Stimulated activated CD4-positive, alpha-beta T cell treated with anti-CD3 and anti-CD28 coated beads, Interleukin-2, amount 100 ng/mL, for 24 hours (primary cell): ENCODE results near the gene NACAD.

Experiments used
- DNase-seq, 2 donors: peaks; one replicate each; pipeline ENCODE4 v3.0.0-alpha.2; 2020

The NACAD gene

GRCh38 chr7:45073031-45073785 lies 15.6 kb downstream of the NACAD start:
- DNase-seq, result no peak

DNA sequence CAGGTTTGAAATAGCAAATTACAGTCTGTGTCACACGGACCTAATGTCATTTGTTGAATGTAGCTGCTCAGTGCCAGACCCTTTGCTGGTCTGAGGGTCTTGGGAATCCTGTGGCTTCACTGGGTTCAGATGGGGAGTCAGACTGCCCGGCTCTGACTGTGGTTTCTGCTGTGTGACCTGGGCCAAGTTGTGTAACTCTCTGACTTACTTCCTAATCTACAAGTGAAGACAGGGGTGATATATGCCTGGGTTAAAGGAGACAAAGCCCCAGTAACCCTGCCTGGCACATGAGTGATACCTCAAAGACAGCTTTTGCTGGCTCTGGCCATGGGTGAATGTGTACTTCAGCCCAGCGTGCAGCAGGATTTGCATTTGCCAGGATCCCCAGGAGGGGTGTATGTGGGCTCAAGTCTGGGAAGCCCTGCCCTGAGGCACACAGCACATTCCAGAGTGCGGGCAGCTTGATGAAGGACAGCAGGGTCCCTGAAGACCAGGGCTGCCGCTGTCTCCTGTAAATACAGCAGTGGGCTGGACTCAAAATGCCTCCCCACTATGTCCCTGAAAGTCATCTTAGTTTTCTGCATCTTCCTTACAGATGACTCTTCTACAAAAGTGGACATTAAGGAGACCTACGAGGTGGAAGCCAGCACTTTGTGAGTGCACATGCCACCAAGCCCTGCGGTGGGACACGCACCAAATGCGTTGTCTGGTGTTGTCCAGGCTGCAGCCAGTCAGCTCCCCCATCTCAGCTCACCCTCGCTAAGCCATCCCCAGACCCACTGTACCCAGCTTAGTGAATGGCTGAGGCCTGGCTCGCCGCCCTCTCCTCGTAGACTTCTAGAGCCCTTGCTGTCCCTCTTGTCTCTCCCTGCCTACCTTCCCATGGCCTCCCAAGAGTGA lies 16.4 kb downstream of the NACAD start:
- DNase-seq, result no peak

DNA sequence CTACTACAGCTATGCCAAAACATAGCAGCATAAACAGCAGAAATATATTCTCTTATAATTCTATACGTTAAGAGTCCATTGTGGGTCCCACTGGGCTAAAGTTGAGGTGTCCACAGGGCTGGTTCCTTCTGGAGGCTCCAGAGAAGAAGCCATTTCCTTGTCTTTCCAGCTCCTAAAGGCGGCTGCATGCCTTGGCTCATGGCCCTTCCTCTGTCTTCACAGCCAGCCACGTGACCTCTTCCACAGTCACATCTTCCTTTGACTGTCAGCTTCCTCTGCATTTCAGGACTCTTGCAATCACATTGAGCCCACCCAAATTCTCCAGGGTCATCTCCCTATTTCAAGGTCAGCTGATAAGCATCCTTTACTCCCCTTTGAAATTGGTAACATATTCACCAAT lies 17.2 kb downstream of the NACAD start:
- DNase-seq, result no peak

GRCh38 chr7:45070254-45070642 lies 18.5 kb downstream of the NACAD start:
- no peak for DNase-seq

- no peak for DNase-seq
Observed at GRCh38 chr7:45069444-45070253, 19.1 kb downstream of the NACAD start.

GRCh38 chr7:45068236-45069023 lies 20.3 kb downstream of the NACAD start:
- DNase-seq, result no peak

DNA sequence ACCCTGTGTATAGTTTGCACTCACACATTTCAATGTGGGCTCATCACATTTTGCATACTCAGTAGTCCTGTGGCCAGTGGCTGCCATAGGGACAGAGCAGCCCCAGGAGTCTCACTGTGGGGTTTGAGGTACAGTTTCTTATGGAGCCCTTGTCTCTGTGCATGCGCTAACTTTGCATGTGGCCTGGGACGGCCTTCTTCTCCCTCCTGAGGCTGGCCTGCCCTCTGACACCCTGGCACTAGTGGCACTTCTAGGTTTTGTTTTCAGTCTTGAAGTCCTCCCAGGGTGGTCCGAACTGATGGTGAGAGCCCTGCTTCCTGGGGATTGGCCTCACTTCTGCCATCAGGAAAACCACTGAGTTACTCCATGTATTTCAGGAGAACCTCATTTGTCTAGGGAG lies 21.2 kb downstream of the NACAD start:
- DNase-seq, result no peak

GRCh38 chr7:45066409-45066808 lies 22.4 kb downstream of the NACAD start:
- no peak for DNase-seq

- DNase-seq, result no peak
Observed at GRCh38 chr7:45065031-45065995, 23.5 kb downstream of the NACAD start.

DNA sequence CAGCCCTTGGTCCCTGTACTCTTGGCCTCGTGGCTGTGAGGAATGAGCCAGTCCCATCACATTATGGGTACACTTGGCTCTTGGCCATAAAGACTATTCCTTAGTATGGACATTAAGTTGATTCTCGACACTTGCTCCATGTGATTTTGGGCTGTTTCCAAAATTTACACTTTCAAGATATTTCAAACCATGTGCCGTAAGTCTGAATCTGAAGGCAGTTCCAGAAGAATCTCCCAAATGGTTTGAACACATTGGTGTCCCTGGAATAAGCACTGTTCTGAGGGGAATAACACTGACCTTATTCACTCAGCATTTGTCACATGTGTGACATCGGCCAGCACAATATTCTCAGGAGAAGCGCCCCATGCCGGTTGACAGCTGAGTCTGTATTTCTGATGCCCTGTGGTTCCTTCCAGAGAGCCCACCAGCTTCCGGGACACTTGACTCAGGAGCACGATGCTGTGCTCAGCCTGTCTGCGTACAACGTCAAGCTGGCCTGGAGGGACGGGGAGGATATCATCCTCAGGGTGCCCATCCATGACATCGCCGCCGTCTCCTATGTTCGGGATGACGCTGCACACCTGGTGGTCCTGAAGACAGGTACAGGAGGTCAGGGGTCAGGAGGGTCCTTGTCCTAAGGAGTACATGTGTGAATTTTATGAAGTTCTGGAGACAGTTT lies 24.6 kb downstream of the NACAD start:
- DNase-seq, result no peak

GRCh38 chr7:45061806-45062425 lies 26.9 kb downstream of the NACAD start:
- no peak for DNase-seq

- no peak for DNase-seq
Observed at GRCh38 chr7:45061352-45061751, 27.4 kb downstream of the NACAD start.

DNA sequence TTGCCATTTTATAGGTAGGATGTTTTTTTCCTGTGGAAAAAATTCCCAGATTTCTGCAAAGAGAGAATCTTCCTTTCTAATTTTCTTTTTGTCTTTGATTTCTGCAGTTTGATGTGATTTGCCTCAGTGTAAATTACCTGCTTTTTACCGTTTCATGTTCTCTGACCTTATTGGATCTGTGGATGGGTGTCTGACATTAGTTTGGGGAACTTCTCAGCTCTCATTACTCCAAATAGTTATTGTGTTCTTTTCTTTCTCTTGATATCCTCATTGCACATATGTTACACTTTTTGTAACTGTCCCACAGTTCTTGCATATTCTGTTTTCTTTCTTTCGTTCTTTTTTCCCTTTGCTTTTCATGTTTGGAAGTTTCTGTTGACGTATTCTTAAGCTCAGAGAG lies 28.5 kb downstream of the NACAD start:
- no peak for DNase-seq

GRCh38 chr7:45057878-45058277 lies 30.9 kb downstream of the NACAD start:
- no peak for DNase-seq

DNA sequence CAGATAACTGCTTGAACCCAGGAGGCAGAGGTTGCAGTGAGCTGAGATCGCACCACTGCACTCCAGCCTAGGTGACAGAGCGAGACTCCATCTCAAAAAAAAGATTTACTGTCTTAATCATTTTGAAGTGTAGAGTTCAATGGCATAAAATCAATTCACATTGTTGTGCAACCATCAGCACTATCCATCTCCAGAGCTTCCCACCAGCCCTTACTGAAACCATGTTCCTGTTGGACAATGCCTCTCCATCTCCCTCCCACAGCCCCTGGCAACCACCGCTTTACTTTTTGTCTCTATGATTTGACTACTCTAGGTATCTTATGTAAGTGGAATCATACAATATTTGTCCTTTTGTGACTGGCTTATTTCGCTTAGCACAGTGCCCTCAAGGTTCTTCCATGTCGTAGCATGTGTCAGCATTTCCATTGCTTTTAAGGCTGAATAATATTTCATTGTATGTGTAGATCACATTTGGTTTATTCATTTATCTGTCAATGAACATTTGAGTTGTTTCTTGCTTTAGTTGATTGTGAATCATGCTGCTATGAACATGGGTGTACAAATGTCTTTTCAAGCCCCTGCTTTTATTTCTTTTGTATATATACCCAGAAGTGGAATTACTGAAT lies 33.1 kb downstream of the NACAD start:
- DNase-seq, result no peak

DNA sequence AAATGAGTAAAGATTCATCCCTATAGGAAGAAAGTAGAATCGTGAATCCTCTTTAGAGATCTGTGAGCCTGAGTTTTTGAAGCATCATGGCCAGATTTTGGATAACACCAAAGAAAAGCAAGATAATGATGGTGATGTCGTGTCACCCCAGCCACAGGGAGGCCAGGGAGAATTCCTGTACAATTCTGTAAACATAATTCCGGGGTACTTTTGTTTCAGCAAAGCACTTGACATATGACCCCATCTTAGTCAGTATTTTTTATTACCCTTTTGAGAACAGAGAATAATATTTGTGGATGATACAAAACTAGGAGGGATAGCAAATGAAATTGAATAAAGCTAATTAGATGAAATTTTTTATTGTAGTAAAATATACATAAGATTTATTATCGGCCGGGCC lies 33.8 kb downstream of the NACAD start:
- DNase-seq, result no peak

DNA sequence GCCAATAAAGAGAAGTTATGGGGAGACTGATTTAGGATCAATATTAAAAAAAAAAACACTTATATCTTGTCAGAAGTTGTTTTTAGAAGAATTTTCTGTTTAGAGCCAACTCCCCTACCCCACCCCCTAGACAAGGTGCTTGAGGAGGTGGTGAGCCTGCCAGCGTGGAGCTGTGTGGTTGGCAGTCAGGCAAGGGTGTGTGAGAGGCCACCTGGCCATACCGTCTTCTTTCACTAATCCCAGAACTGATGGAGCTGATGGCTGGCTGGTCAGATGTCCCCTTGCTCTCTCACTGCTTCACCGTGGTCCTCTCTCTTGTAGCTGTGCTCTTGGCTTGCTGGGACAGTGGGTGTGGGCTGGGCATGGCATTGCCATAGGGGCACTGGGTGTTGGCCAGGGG lies 34.3 kb downstream of the NACAD start:
- DNase-seq, result no peak

- no peak for DNase-seq
Observed at GRCh38 chr7:45053941-45054340, 34.8 kb downstream of the NACAD start.

DNA sequence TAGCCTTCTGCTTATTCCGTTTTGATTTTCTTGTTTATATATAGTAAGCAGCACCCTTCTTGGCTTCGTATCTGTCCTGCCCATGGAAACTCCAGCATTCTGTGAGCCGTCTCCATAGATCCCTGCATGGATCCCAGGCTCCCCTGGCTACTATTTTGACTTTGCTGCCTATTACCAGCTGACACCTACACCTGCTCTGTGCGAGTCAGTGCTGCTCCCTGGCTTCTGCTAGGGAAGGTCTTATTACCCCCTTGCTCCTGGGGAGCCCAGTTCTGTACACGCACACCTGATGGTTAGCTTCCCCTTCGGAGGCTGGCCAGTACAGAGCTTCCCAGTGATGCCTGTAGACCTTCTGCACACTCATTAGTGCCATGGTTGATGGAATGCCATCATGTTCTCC lies 35.4 kb downstream of the NACAD start:
- no peak for DNase-seq

GRCh38 chr7:45052011-45052410 lies 36.8 kb downstream of the NACAD start:
- no peak for DNase-seq
